ENCODE measurements around the gene TREML4. TPM values are rescaled to one million over a fixed set of nuclear protein-coding genes. Genes with fewer than 3 reads are reported as not detected.
A peak's percentile ranks its signal among the peaks of the same experiment; 100 is the strongest.

The TREML4 gene
- total RNA-seq, 3 donors from 2014 or later (not counting 1 experiment from before 2014, with no cell fraction given): 0.21 to 2.1 (median 0.32) TPM

- H3K4me1 ChIP-seq (ENCODE audit: control insufficient read depth, insufficient read depth, low read length): no peaks in the 10 kb centered on the region
- no peak for TF ChIP-seq CTCF (IDR thresholded peaks at IDR 0.05)
- WGBS (ENCODE audit: insufficient coverage): 76% methylated on average over 5 of the region's 5 CpGs
- Mint-ChIP-seq H3K27me3 (ENCODE audit: low read depth in 2 of 2) (peaks cover 4 to 7% of the 10 kb centered on the region in 2 donors), H3K4me3 (no peak overlapping the region), H3K4me1 (peaks cover 0 to 6% of the 10 kb centered on the region in 2 donors), H3K9me3 (no peaks in the 10 kb centered on the region), H3K27ac (no peak overlapping the region), H3K36me3 (no peaks in the 10 kb centered on the region)
- H3K9me3 ChIP-seq (ENCODE audit: control insufficient read depth, insufficient read depth, low read length): no peaks in the 10 kb centered on the region
- ATAC-seq (no peak), DNase-seq (no peak)
- intact Hi-C loops (cut with micrococcal nuclease): no loop called here
- H3K27me3 ChIP-seq (ENCODE audit: control insufficient read depth, insufficient read depth, low read length): no peaks in the 10 kb centered on the region
- H3K36me3 ChIP-seq (ENCODE audit: control insufficient read depth, insufficient read depth, low read length): no peaks in the 10 kb centered on the region
- H3K27ac ChIP-seq (ENCODE audit: low read length): no peak overlapping the region
- no peak overlapping the region for H3K4me3 ChIP-seq (ENCODE audit: low read length)
These were observed 5.6 kb upstream of the TREML4 start for GRCh38 chr6:41222513-41222912.

GRCh38 chr6:41224800-41225199 lies 3.3 kb upstream of the TREML4 start:
- TF ChIP-seq CTCF (IDR thresholded peaks at IDR 0.05): no peak
- intact Hi-C loops (cut with micrococcal nuclease): no loop called here
- no peaks in the 10 kb centered on the region for H3K9me3 ChIP-seq (ENCODE audit: control insufficient read depth, insufficient read depth, low read length)
- no peaks in the 10 kb centered on the region for H3K9me3 Mint-ChIP-seq
- ATAC-seq: no peak
- no peak overlapping the region for H3K27ac ChIP-seq (ENCODE audit: low read length)
- peaks cover 0 to 11% of the 10 kb centered on the region in 2 donors for H3K4me1 Mint-ChIP-seq
- DNase-seq: no peak
- WGBS (ENCODE audit: insufficient coverage): 81% methylated on average over 1 of the region's 1 CpG
- H3K4me1 ChIP-seq (ENCODE audit: control insufficient read depth, insufficient read depth, low read length): peaks cover 7% of the 10 kb centered on the region
- no peaks in the 10 kb centered on the region for H3K36me3 Mint-ChIP-seq
- H3K27me3 Mint-ChIP-seq (ENCODE audit: low read depth in 2 of 2): peaks cover 7% of the 10 kb centered on the region in 2 donors
- no peak overlapping the region for H3K27ac Mint-ChIP-seq
- no peaks in the 10 kb centered on the region for H3K27me3 ChIP-seq (ENCODE audit: control insufficient read depth, insufficient read depth, low read length)
- H3K36me3 ChIP-seq (ENCODE audit: control insufficient read depth, insufficient read depth, low read length): no peaks in the 10 kb centered on the region
- H3K4me3 ChIP-seq (ENCODE audit: low read length): no peak overlapping the region
- H3K4me3 Mint-ChIP-seq: no peak overlapping the region

GRCh38 chr6:41226752-41227151 lies 1.4 kb upstream of the TREML4 start:
- Mint-ChIP-seq H3K27ac (no peak overlapping the region), H3K36me3 (no peaks in the 10 kb centered on the region), H3K4me1 (peaks cover 6 to 9% of the 10 kb centered on the region in 2 donors), H3K4me3 (no peak overlapping the region), H3K9me3 (no peaks in the 10 kb centered on the region), H3K27me3 (ENCODE audit: low read depth in 2 of 2) (peaks cover 7% of the 10 kb centered on the region in 2 donors)
- Histone ChIP-seq H3K27ac (ENCODE audit: low read length) (no peak overlapping the region), H3K36me3 (ENCODE audit: control insufficient read depth, insufficient read depth, low read length) (no peaks in the 10 kb centered on the region), H3K4me1 (ENCODE audit: control insufficient read depth, insufficient read depth, low read length) (peaks cover 7% of the 10 kb centered on the region), H3K4me3 (ENCODE audit: low read length) (no peak overlapping the region), H3K27me3 (ENCODE audit: control insufficient read depth, insufficient read depth, low read length) (no peaks in the 10 kb centered on the region), H3K9me3 (ENCODE audit: control insufficient read depth, insufficient read depth, low read length) (no peaks in the 10 kb centered on the region)
- no peak for DNase-seq
- TF ChIP-seq CTCF (IDR thresholded peaks at IDR 0.05): no peak
- intact Hi-C loops (cut with micrococcal nuclease): no loop called here
- no peak for ATAC-seq
- WGBS (ENCODE audit: insufficient coverage): 81% methylated on average over 3 of the region's 3 CpGs

GRCh38 chr6:41228616-41229015 lies 467 bp downstream of the TREML4 start:
- no peak overlapping the region for H3K27ac ChIP-seq (ENCODE audit: low read length)
- Mint-ChIP-seq H3K9me3 (no peaks in the 10 kb centered on the region), H3K27me3 (ENCODE audit: low read depth in 2 of 2) (peaks cover 7% of the 10 kb centered on the region in 2 donors), H3K27ac (no peak overlapping the region), H3K4me1 (peaks cover 18 to 20% of the 10 kb centered on the region in 2 donors), H3K36me3 (no peaks in the 10 kb centered on the region), H3K4me3 (no peak overlapping the region)
- H3K9me3 ChIP-seq (ENCODE audit: control insufficient read depth, insufficient read depth, low read length): no peaks in the 10 kb centered on the region
- peaks cover 7% of the 10 kb centered on the region for H3K4me1 ChIP-seq (ENCODE audit: control insufficient read depth, insufficient read depth, low read length)
- H3K36me3 ChIP-seq (ENCODE audit: control insufficient read depth, insufficient read depth, low read length): no peaks in the 10 kb centered on the region
- ATAC-seq (peak in 2 of 3 donors; percentile 30 to 72), DNase-seq (no peak)
- TF ChIP-seq CTCF (IDR thresholded peaks at IDR 0.05): no peak
- WGBS (ENCODE audit: insufficient coverage): 57% methylated on average over 5 of the region's 5 CpGs
- H3K27me3 ChIP-seq (ENCODE audit: control insufficient read depth, insufficient read depth, low read length): no peaks in the 10 kb centered on the region
- peak overlapping the region; percentile 20 for H3K4me3 ChIP-seq (ENCODE audit: low read length)
- intact Hi-C loops (cut with micrococcal nuclease): no loop called here
